Epithelial cell of esophagus (primary cell): ENCODE measurements around the gene FAM240A.

ENCODE experiments used
- DNase-seq: peaks from one replicate; pipeline ENCODE4 v3.0.0; 2010; ENCODE audit warnings: low read depth
- H3K4me3 ChIP-seq: 2 replicates; pipeline ENCODE4 v1.5.1; 2011; ENCODE audit warnings: mild to moderate bottlenecking, low read length, control low read depth
- CTCF ChIP-seq: IDR thresholded peaks from 2 replicates; pipeline ENCODE4 v1.5.1; 2011; ENCODE audit warnings: low read depth, mild to moderate bottlenecking, low read length, control low read depth, inconsistent platforms; ENCODE audit not compliant: insufficient read depth; ENCODE audit errors: missing control alignments

FAM240A gene

GRCh38 chr3:46655271-46655670 lies 42.9 kb downstream of the FAM240A start:
- no peak overlapping the region for H3K4me3 ChIP-seq
- TF ChIP-seq CTCF, result no peak
- DNase-seq, result no peak

- TF ChIP-seq CTCF, result peak; percentile 10
- H3K4me3 ChIP-seq, result no peak overlapping the region
- DNase-seq, result peak; percentile 78
Measured at GRCh38 chr3:46656778-46657556, 44.6 kb downstream of the FAM240A start.

- peak; percentile 42 for DNase-seq
- TF ChIP-seq CTCF, result no peak
- H3K4me3 ChIP-seq, result no peak overlapping the region
Measured at GRCh38 chr3:46659285-46659684, 47.0 kb downstream of the FAM240A start.

GRCh38 chr3:46660003-46660402 lies 47.7 kb downstream of the FAM240A start:
- no peak for DNase-seq
- H3K4me3 ChIP-seq, result no peak overlapping the region
- TF ChIP-seq CTCF, result no peak

- no peak overlapping the region for H3K4me3 ChIP-seq
- TF ChIP-seq CTCF, result no peak
- DNase-seq, result peak; percentile 87
Measured at GRCh38 chr3:46660543-46661523, 48.5 kb downstream of the FAM240A start.

- H3K4me3 ChIP-seq, result no peak overlapping the region
- DNase-seq, result no peak
- no peak for TF ChIP-seq CTCF
Measured at GRCh38 chr3:46661776-46662766, 49.7 kb downstream of the FAM240A start.
